Astrocyte of the hippocampus (primary cell): ENCODE data around the gene DLGAP1.
"Not testable (repeated sequence)": the region's sequence is repeated elsewhere in the genome, so short reads cannot be mapped to it uniquely, and the experiment has no call there.

Experiments used
- DNase-seq: peaks from one replicate; pipeline ENCODE4 v3.0.0; 2011; ENCODE audit warnings: low read depth, low spot score

Gene DLGAP1

GRCh38 chr18:3605954-3606443 lies 849.1 kb downstream of the DLGAP1 start:
- peak; percentile 71 for DNase-seq

GRCh38 chr18:3605486-3605952 lies 849.6 kb downstream of the DLGAP1 start:
- DNase-seq, result no peak

GRCh38 chr18:3604498-3605408 lies 850.4 kb downstream of the DLGAP1 start:
- DNase-seq, result peak; percentile 86

- no peak for DNase-seq
Observed at GRCh38 chr18:3604235-3604497, 850.9 kb downstream of the DLGAP1 start.

- DNase-seq, result peak; percentile 92
Observed at GRCh38 chr18:3603421-3604234, 851.5 kb downstream of the DLGAP1 start.

GRCh38 chr18:3601106-3601755 lies 853.9 kb downstream of the DLGAP1 start:
- DNase-seq, result not testable (repeated sequence)

- no peak for DNase-seq
Observed at GRCh38 chr18:3599861-3600260, 855.2 kb downstream of the DLGAP1 start.

- DNase-seq, result no peak
Observed at GRCh38 chr18:3599195-3599594, 855.9 kb downstream of the DLGAP1 start.

GRCh38 chr18:3598581-3598980 lies 856.5 kb downstream of the DLGAP1 start:
- DNase-seq, result no peak

- no peak for DNase-seq
Observed at GRCh38 chr18:3597409-3598357, 857.4 kb downstream of the DLGAP1 start.

GRCh38 chr18:3596637-3597384 lies 858.3 kb downstream of the DLGAP1 start:
- peak; percentile 43 for DNase-seq

- no peak for DNase-seq
Observed at GRCh38 chr18:3596324-3596636, 858.8 kb downstream of the DLGAP1 start.

- peak; percentile 77 for DNase-seq
Observed at GRCh38 chr18:3595369-3596273, 859.5 kb downstream of the DLGAP1 start.

- peak; percentile 61 for DNase-seq
Observed at GRCh38 chr18:3594760-3595368, 860.2 kb downstream of the DLGAP1 start.

GRCh38 chr18:3593904-3594759 lies 861.0 kb downstream of the DLGAP1 start:
- DNase-seq, result peak; percentile 96

GRCh38 chr18:3593381-3593903 lies 861.7 kb downstream of the DLGAP1 start:
- DNase-seq, result peak; percentile 86

- no peak for DNase-seq
Observed at GRCh38 chr18:3592864-3593263, 862.2 kb downstream of the DLGAP1 start.
